Fibroblast of skin of left quadriceps (primary cell): ENCODE measurements around the gene GLDC.
A peak's percentile ranks its signal among the peaks of the same experiment; 100 is the strongest.
"Not testable (repeated sequence)": the region's sequence is repeated elsewhere in the genome, so short reads cannot be mapped to it uniquely, and the experiment has no call there.

Experiments used
- DNase-seq, 2 experiments: peaks; one replicate each; pipeline ENCODE4 v3.0.0-alpha.2; 2013; ENCODE audit warnings: low read depth in 2 of 2

GLDC gene

GRCh38 chr9:6645355-6646292 is at the start of gene GLDC:
Gene GLDC (minus strand): TSS chr9:6645729. CDS start chr9:6645499, 230 bp downstream.
- DNase-seq = no peak

- no peak for DNase-seq
Measured at GRCh38 chr9:6692881-6693361, 47.4 kb upstream of the GLDC start.

- DNase-seq = no peak
Measured at GRCh38 chr9:6692433-6692832, 46.9 kb upstream of the GLDC start.

GRCh38 chr9:6690675-6691070 is 45.1 kb upstream of the GLDC start:
- DNase-seq = not testable (repeated sequence)

- DNase-seq = no peak
Measured at GRCh38 chr9:6689893-6690674, 44.6 kb upstream of the GLDC start.

GRCh38 chr9:6687180-6687579 is 41.7 kb upstream of the GLDC start:
- DNase-seq = no peak

- no peak for DNase-seq
Measured at GRCh38 chr9:6686396-6686795, 40.9 kb upstream of the GLDC start.

- DNase-seq = no peak
Measured at GRCh38 chr9:6681957-6682501, 36.5 kb upstream of the GLDC start.

- peak; percentile 95 for DNase-seq
Measured at GRCh38 chr9:6681147-6681956, 35.8 kb upstream of the GLDC start.

GRCh38 chr9:6680797-6681146 is 35.2 kb upstream of the GLDC start:
- DNase-seq = no peak

- DNase-seq = no peak
Measured at GRCh38 chr9:6677803-6678202, 32.3 kb upstream of the GLDC start.

- DNase-seq = no peak
Measured at GRCh38 chr9:6676254-6676921, 30.9 kb upstream of the GLDC start.

- DNase-seq = no peak
Measured at GRCh38 chr9:6675268-6675667, 29.7 kb upstream of the GLDC start.

GRCh38 chr9:6673326-6674025 is 27.9 kb upstream of the GLDC start:
- DNase-seq = no peak

GRCh38 chr9:6672118-6672517 is 26.6 kb upstream of the GLDC start:
- no peak for DNase-seq

GRCh38 chr9:6671416-6671815 is 25.9 kb upstream of the GLDC start:
- DNase-seq = no peak

- DNase-seq = no peak
Measured at GRCh38 chr9:6669881-6670280, 24.4 kb upstream of the GLDC start.

- DNase-seq = no peak
Measured at GRCh38 chr9:6667633-6668280, 22.2 kb upstream of the GLDC start.

- DNase-seq = no peak
Measured at GRCh38 chr9:6667080-6667479, 21.6 kb upstream of the GLDC start.

- DNase-seq = no peak
Measured at GRCh38 chr9:6665628-6666027, 20.1 kb upstream of the GLDC start.
